Loucy (cell line): ENCODE measurements around the gene VPS13D.

Experiments
- H2AFZ ChIP-seq: fragments of 200-600 bp; sonication (generic); 2 replicates; pipeline ENCODE4 v1.6.0; 2016; ENCODE audit warnings: antibody characterized with exemption, mild to moderate bottlenecking, low read length, moderate library complexity
- H3F3A ChIP-seq: fragments of 200-600 bp; 2 replicates; pipeline ENCODE4 v1.6.0; 2016; ENCODE audit warnings: antibody characterized with exemption, low read depth, mild to moderate bottlenecking
- H3K27me3 ChIP-seq: fragments of 200-600 bp; sonication (generic); 2 replicates; pipeline ENCODE4 v1.6.1; 2014; ENCODE audit warnings: low read length, mild to moderate bottlenecking; ENCODE audit not compliant: insufficient read depth, poor library complexity, severe bottlenecking
- H3K36me3 ChIP-seq: fragments of 200-600 bp; sonication (generic); 2 replicates; pipeline ENCODE4 v1.6.1; 2016; ENCODE audit warnings: low read length; ENCODE audit not compliant: insufficient read depth
- H3K4me1 ChIP-seq: fragments of 200-600 bp; sonication (generic); 2 replicates; pipeline ENCODE4 v1.5.1; 2014; ENCODE audit warnings: low read length, mild to moderate bottlenecking; ENCODE audit not compliant: insufficient read depth, poor library complexity, severe bottlenecking
- H3K4me2 ChIP-seq: fragments of 200-600 bp; sonication (generic); 2 replicates; pipeline ENCODE4 v1.6.0; 2014; ENCODE audit warnings: antibody characterized with exemption, low read length, low read depth, mild to moderate bottlenecking; ENCODE audit not compliant: poor library complexity, severe bottlenecking
- H3K4me3 ChIP-seq: fragments of 200-600 bp; sonication (generic); 2 replicates; pipeline ENCODE4 v1.5.1; 2014; ENCODE audit warnings: low read length, mild to moderate bottlenecking, mixed read lengths; ENCODE audit not compliant: poor library complexity, severe bottlenecking
- H3K79me2 ChIP-seq: fragments of 200-600 bp; sonication (generic); 2 replicates; pipeline ENCODE4 v1.6.1; 2014; ENCODE audit warnings: low read length; ENCODE audit not compliant: insufficient read depth
- H3K9ac ChIP-seq: fragments of 200-600 bp; sonication (generic); 2 replicates; pipeline ENCODE4 v1.6.0; 2014; ENCODE audit warnings: mild to moderate bottlenecking, low read depth, low read length, moderate library complexity; ENCODE audit not compliant: poor library complexity, severe bottlenecking
- H3K9me2 ChIP-seq: fragments of 200-600 bp; sonication (generic); replicated peaks from 2 replicates; pipeline ENCODE4 v1.6.1; 2016; ENCODE audit warnings: low read depth, low read length, mixed read lengths
- H3K9me3 ChIP-seq: fragments of 200-600 bp; sonication (generic); 2 replicates; pipeline ENCODE4 v1.6.1; 2014; ENCODE audit warnings: mild to moderate bottlenecking, antibody characterized with exemption, low read length, low read depth; ENCODE audit not compliant: insufficient read depth
- H4K20me1 ChIP-seq: fragments of 200-600 bp; sonication (generic); 2 replicates; pipeline ENCODE4 v1.6.0; 2014; ENCODE audit warnings: antibody characterized with exemption, low read length, mild to moderate bottlenecking; ENCODE audit not compliant: insufficient read depth, poor library complexity, severe bottlenecking
- EZH2phosphoT487 ChIP-seq: fragments of 200-600 bp; IDR thresholded peaks from 2 replicates; pipeline ENCODE4 v1.6.1; 2018; ENCODE audit warnings: antibody characterized with exemption, mild to moderate bottlenecking, moderate library complexity, borderline replicate concordance
- TF ChIP-seq, protein P1 (sequence below): fragments of 200-600 bp; sonication (generic); conservative IDR thresholded peaks from 2 replicates; pipeline ENCODE4 v1.5.1; 2014; ENCODE audit warnings: mild to moderate bottlenecking, antibody characterized with exemption, low read length

VPS13D gene, protein sequence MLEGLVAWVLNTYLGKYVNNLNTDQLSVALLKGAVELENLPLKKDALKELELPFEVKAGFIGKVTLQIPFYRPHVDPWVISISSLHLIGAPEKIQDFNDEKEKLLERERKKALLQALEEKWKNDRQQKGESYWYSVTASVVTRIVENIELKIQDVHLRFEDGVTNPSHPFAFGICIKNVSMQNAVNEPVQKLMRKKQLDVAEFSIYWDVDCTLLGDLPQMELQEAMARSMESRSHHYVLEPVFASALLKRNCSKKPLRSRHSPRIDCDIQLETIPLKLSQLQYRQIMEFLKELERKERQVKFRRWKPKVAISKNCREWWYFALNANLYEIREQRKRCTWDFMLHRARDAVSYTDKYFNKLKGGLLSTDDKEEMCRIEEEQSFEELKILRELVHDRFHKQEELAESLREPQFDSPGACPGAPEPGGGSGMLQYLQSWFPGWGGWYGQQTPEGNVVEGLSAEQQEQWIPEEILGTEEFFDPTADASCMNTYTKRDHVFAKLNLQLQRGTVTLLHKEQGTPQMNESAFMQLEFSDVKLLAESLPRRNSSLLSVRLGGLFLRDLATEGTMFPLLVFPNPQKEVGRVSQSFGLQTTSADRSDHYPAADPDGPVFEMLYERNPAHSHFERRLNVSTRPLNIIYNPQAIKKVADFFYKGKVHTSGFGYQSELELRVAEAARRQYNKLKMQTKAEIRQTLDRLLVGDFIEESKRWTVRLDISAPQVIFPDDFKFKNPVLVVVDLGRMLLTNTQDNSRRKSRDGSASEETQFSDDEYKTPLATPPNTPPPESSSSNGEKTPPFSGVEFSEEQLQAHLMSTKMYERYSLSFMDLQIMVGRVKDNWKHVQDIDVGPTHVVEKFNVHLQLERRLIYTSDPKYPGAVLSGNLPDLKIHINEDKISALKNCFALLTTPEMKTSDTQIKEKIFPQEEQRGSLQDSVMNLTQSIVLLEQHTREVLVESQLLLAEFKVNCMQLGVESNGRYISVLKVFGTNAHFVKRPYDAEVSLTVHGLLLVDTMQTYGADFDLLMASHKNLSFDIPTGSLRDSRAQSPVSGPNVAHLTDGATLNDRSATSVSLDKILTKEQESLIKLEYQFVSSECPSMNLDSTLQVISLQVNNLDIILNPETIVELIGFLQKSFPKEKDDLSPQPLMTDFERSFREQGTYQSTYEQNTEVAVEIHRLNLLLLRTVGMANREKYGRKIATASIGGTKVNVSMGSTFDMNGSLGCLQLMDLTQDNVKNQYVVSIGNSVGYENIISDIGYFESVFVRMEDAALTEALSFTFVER (N-terminal part only)

GRCh38 chr1:12229835-12230548 lies at the start of gene VPS13D:
Gene VPS13D (plus strand): TSS chr1:12230030. CDS start chr1:12234267, 4,237 bp downstream.
- Histone ChIP-seq H3K27me3 (no peaks in the 10 kb centered on the region), H3K9ac (peak within 1 kb of the TSS; percentile 89), H3K4me3 (peak within 1 kb of the TSS; percentile 96), H3K9me3 (no peaks in the 10 kb centered on the region), H3K4me1 (peaks cover 11% of the 10 kb centered on the region), H3K79me2 (peaks cover 31% of the 10 kb centered on the region), H3K36me3 (no peaks in the 10 kb centered on the region), H4K20me1 (peaks cover 17% of the 10 kb centered on the region), H3K4me2 (peak within 1 kb of the TSS; percentile 73), H2AFZ (peak within 1 kb of the TSS; percentile 98), H3K9me2 (no peaks in the 10 kb centered on the region), H3F3A (no peaks in the 10 kb centered on the region)
- no peak for TF ChIP-seq EZH2phosphoT487
- TF ChIP-seq, protein P1, sequence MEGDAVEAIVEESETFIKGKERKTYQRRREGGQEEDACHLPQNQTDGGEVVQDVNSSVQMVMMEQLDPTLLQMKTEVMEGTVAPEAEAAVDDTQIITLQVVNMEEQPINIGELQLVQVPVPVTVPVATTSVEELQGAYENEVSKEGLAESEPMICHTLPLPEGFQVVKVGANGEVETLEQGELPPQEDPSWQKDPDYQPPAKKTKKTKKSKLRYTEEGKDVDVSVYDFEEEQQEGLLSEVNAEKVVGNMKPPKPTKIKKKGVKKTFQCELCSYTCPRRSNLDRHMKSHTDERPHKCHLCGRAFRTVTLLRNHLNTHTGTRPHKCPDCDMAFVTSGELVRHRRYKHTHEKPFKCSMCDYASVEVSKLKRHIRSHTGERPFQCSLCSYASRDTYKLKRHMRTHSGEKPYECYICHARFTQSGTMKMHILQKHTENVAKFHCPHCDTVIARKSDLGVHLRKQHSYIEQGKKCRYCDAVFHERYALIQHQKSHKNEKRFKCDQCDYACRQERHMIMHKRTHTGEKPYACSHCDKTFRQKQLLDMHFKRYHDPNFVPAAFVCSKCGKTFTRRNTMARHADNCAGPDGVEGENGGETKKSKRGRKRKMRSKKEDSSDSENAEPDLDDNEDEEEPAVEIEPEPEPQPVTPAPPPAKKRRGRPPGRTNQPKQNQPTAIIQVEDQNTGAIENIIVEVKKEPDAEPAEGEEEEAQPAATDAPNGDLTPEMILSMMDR, result peak; percentile 84

DNA sequence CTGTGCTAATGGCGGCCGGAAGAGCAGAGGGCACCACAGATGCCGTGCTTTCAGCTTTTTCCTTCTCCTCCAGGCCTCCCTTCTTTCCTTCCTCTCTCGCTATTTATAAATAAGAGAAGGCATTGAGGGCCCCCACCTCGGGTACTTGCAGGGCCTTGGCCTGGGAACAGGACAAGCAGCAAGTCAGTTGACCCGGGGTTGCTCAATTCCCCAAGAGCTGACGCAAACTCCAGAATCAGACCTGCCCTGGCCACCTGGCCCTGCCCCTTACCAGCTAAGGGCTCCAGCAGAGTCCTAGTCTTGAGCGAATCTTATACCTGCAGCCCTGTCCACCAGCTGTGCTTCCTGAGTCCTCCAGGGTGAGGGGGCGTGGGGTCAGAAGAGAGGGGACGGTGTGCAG lies 49.5 kb upstream of the VPS13D start:
- no peaks in the 10 kb centered on the region for H4K20me1 ChIP-seq
- no peak overlapping the region for H3K4me3 ChIP-seq
- peaks cover 50% of the 10 kb centered on the region; the same call in 1 of the 2 replicates for H3K79me2 ChIP-seq
- no peaks in the 10 kb centered on the region for H3K27me3 ChIP-seq
- no peaks in the 10 kb centered on the region; the same call in 1 of the 2 replicates for H3F3A ChIP-seq
- TF ChIP-seq, protein P1, result no peak
- no peak for TF ChIP-seq EZH2phosphoT487
- H3K36me3 ChIP-seq, result no peaks in the 10 kb centered on the region
- peaks cover 36% of the 10 kb centered on the region for H3K4me1 ChIP-seq
- H2AFZ ChIP-seq, result no peak overlapping the region
- no peaks in the 10 kb centered on the region for H3K9me3 ChIP-seq
- H3K4me2 ChIP-seq, result no peak overlapping the region
- no peak overlapping the region for H3K9ac ChIP-seq
- H3K9me2 ChIP-seq, result no peaks in the 10 kb centered on the region

DNA sequence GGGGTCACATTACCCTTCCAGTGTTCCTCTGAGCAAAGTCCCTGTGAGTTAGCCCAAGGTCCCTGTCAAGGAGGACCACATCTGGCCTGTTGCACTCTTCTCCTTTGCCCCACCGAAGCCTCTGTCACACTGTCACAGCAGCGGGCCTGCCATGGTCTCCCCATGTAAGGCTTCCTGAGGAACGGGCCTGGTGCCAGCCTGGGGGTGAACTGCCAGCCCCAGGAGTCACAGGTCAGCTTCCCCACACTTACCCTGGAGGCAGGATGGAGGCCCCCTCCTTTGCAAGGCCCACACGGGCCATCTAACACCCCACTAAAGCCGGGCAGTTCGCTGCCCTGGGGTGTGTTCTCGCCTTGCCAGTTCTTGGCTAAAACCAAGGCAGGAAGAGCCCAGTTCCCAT lies 48.9 kb upstream of the VPS13D start:
- Histone ChIP-seq H3K4me2 (no peak overlapping the region), H3K9ac (no peak overlapping the region), H3K9me3 (no peaks in the 10 kb centered on the region), H3K4me1 (peaks cover 32% of the 10 kb centered on the region), H3K9me2 (no peaks in the 10 kb centered on the region), H3K79me2 (peaks cover 45% of the 10 kb centered on the region; the same call in 1 of the 2 replicates), H3K4me3 (no peak overlapping the region), H3K36me3 (no peaks in the 10 kb centered on the region), H2AFZ (no peak overlapping the region), H3F3A (no peaks in the 10 kb centered on the region; the same call in 1 of the 2 replicates), H3K27me3 (no peaks in the 10 kb centered on the region), H4K20me1 (no peaks in the 10 kb centered on the region)
- TF ChIP-seq EZH2phosphoT487, result no peak
- TF ChIP-seq, protein P1, result no peak
